ENCODE results near the gene ETFA.

ETFA gene

DNA sequence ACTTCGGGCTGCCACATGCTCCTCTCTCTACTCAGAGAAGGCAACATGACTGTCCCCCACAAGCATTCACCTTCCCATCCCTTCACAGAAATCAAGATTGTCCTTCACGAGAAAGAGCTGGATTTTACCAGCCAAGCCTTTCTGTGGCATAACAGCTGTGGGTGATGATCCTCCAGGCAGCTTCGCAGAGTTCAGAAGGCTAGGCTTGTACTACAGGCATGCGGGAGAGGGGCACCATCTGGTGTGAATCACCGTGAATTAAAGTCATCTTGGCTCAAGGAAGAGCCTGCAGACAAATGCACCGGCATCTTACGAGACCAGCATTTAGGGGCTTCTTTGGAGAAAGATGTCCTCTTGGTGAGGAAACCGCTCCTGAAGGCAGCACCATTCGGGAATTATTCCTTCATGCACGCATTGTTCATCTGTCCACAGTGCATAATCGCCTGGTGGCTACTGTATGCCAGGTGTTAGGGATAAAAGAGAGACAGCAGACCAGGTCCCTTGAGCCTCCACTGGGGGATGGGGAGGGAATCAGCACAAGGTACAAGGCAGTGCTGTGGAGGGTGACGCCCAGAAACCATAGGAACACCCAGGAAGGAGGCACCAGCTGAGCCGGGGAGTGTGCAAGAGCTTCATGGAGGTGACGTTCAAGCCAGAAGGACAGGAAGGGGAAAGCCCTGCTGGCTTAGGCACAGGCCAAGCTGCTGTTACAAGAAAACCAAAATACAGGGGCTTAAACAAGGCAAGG lies 142.9 kb downstream of the ETFA start:
- no peak overlapping the region for H3K4me3 ChIP-seq (ENCODE audit: low read depth, low read length)
- TF ChIP-seq, protein P1, sequence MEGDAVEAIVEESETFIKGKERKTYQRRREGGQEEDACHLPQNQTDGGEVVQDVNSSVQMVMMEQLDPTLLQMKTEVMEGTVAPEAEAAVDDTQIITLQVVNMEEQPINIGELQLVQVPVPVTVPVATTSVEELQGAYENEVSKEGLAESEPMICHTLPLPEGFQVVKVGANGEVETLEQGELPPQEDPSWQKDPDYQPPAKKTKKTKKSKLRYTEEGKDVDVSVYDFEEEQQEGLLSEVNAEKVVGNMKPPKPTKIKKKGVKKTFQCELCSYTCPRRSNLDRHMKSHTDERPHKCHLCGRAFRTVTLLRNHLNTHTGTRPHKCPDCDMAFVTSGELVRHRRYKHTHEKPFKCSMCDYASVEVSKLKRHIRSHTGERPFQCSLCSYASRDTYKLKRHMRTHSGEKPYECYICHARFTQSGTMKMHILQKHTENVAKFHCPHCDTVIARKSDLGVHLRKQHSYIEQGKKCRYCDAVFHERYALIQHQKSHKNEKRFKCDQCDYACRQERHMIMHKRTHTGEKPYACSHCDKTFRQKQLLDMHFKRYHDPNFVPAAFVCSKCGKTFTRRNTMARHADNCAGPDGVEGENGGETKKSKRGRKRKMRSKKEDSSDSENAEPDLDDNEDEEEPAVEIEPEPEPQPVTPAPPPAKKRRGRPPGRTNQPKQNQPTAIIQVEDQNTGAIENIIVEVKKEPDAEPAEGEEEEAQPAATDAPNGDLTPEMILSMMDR (IDR thresholded peaks at IDR 0.05; ENCODE audit: low read depth, low read length, missing control alignments): no peak
- no peak for DNase-seq (ENCODE audit: low read depth)

DNA sequence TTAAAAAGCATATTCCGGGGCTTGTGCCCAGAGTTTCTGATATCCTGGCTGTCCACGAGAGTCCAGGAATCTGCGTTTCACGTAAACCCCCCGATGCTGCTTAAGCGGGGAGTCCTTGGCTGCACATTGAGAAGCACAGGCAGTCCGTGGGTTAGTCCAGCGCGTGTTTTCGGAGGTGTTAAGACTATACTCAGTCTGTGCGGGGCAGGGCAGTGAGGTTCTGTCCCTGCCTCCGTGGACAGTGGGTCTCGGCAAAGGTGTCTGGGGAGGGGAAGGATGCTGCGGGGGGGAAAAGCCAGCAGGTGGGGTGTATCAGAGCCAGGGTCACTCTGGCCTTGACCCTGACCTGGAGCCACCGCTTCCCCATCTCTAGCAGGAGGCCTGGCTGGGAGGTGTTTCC lies 145.3 kb downstream of the ETFA start:
- TF ChIP-seq, protein P1 (IDR thresholded peaks at IDR 0.05; ENCODE audit: low read depth, low read length, missing control alignments): no peak
- no peak for DNase-seq (ENCODE audit: low read depth)
- no peak overlapping the region for H3K4me3 ChIP-seq (ENCODE audit: low read depth, low read length)

All from GM12864 (cell line).